NCI-H2196 (cell line): ENCODE results near the gene KLRK1.
A peak's percentile ranks its signal among the peaks of the same experiment; 100 is the strongest.
"Not testable (repeated sequence)": the region's sequence is repeated elsewhere in the genome, so short reads cannot be mapped to it uniquely, and the experiment has no call there.

Source experiments
- DNase-seq: peaks from one replicate; lab custom pipeline; 2025; ENCODE audit not compliant: unreplicated experiment; lab: John Stamatoyannopoulos, UW

KLRK1 gene

GRCh38 chr12:10388624-10389413 lies 1.0 kb downstream of the KLRK1 start:
- no peak for DNase-seq

- not testable (repeated sequence) for DNase-seq
These were observed 2.3 kb downstream of the KLRK1 start for GRCh38 chr12:10387498-10387897.

- no peak for DNase-seq
These were observed 3.0 kb downstream of the KLRK1 start for GRCh38 chr12:10386857-10387256.

GRCh38 chr12:10385166-10385613 lies 4.7 kb downstream of the KLRK1 start:
- no peak for DNase-seq

GRCh38 chr12:10384191-10384590 lies 5.7 kb downstream of the KLRK1 start:
- no peak for DNase-seq

- DNase-seq, result no peak
These were observed 7.8 kb downstream of the KLRK1 start for GRCh38 chr12:10381928-10382628.

- DNase-seq, result not testable (repeated sequence)
These were observed 11.1 kb downstream of the KLRK1 start for GRCh38 chr12:10378737-10379136.

GRCh38 chr12:10374624-10375018 lies 15.2 kb downstream of the KLRK1 start:
- no peak for DNase-seq

GRCh38 chr12:10372559-10372958 lies 17.3 kb downstream of the KLRK1 start:
- no peak for DNase-seq

- not testable (repeated sequence) for DNase-seq
These were observed 17.8 kb downstream of the KLRK1 start for GRCh38 chr12:10371893-10372535.

GRCh38 chr12:10369557-10370415 lies 20.1 kb downstream of the KLRK1 start:
- DNase-seq, result no peak

GRCh38 chr12:10368206-10369171 lies 21.4 kb downstream of the KLRK1 start:
- no peak for DNase-seq

GRCh38 chr12:10367714-10368113 lies 22.1 kb downstream of the KLRK1 start:
- not testable (repeated sequence) for DNase-seq

GRCh38 chr12:10366875-10367274 lies 23.0 kb downstream of the KLRK1 start:
- DNase-seq, result no peak

- no peak for DNase-seq
These were observed 24.0 kb downstream of the KLRK1 start for GRCh38 chr12:10365696-10366405.

- peak; percentile 62 for DNase-seq
These were observed 24.8 kb downstream of the KLRK1 start for GRCh38 chr12:10364815-10365622.

GRCh38 chr12:10363914-10364814 lies 25.7 kb downstream of the KLRK1 start:
- DNase-seq, result peak; percentile 32

GRCh38 chr12:10363658-10363913 lies 26.3 kb downstream of the KLRK1 start:
- DNase-seq, result no peak
